Mammary epithelial cell (primary cell): ENCODE data around the gene PON3.

Experiments
- EZH2 ChIP-seq: IDR thresholded peaks from 2 replicates; pipeline ENCODE4 v1.6.1; 2012; ENCODE audit warnings: low read length, inconsistent platforms, borderline replicate concordance
- TF ChIP-seq, protein P1 (sequence below), 2 donors: IDR thresholded peaks in 1 of 2; conservative IDR thresholded peaks in 1 of 2; 2 replicates each; pipeline ENCODE4 v1.5.1; 2011 to 2012; ENCODE audit warnings: inconsistent platforms in 2 of 2, low read length in 2 of 2, mild to moderate bottlenecking in 2 of 2, control low read depth in 1 of 2, low read depth in 1 of 2; ENCODE audit not compliant: insufficient read depth in 1 of 2; ENCODE audit errors: extremely low read depth in 1 of 2

DNA sequence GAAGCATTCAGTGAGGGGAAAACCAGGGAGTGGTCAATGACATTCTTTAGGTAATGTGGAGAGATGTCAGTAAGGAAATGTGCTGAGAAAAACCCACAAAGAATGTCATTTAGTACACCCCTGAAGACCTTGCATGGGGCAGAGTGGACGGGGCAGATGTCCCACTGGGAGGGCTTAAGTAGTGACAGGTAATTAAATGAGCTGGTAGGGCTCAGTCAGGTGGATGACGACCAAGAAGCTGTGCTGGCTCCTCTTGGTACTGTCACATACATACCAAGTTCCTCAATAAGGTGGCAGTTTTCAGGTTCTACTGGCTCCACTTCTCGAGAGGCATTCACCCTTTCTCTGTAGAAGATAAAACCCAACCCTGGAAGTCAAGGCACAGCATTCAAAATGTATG, 1.8 kb downstream of the PON3 start:
- TF ChIP-seq, protein P1, sequence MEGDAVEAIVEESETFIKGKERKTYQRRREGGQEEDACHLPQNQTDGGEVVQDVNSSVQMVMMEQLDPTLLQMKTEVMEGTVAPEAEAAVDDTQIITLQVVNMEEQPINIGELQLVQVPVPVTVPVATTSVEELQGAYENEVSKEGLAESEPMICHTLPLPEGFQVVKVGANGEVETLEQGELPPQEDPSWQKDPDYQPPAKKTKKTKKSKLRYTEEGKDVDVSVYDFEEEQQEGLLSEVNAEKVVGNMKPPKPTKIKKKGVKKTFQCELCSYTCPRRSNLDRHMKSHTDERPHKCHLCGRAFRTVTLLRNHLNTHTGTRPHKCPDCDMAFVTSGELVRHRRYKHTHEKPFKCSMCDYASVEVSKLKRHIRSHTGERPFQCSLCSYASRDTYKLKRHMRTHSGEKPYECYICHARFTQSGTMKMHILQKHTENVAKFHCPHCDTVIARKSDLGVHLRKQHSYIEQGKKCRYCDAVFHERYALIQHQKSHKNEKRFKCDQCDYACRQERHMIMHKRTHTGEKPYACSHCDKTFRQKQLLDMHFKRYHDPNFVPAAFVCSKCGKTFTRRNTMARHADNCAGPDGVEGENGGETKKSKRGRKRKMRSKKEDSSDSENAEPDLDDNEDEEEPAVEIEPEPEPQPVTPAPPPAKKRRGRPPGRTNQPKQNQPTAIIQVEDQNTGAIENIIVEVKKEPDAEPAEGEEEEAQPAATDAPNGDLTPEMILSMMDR (conservative IDR thresholded peaks at IDR 0.05 in 1 of 2, IDR thresholded peaks at IDR 0.05 in 1 of 2; ENCODE audit: extremely low read depth in 1 of 2, insufficient read depth in 1 of 2, low read depth in 1 of 2, low read length in 2 of 2) = no peak
- TF ChIP-seq EZH2 = no peak
